Fibroblast of pulmonary artery (primary cell): ENCODE measurements around the gene APLF.

Experiments
- DNase-seq: peaks from one replicate; pipeline ENCODE4 v3.0.0-alpha.2; 2010; ENCODE audit warnings: low read depth
- H3K4me3 ChIP-seq: replicated peaks from 2 replicates; pipeline ENCODE4 v1.5.1; 2011; ENCODE audit warnings: low read depth, mild to moderate bottlenecking, control low read depth, low read length, moderate library complexity
- TF ChIP-seq, protein P1 (sequence below): IDR thresholded peaks from 2 replicates; pipeline ENCODE4 v1.5.1; 2011; ENCODE audit warnings: mild to moderate bottlenecking, control low read depth, low read length, inconsistent platforms; ENCODE audit errors: missing control alignments

APLF gene

DNA sequence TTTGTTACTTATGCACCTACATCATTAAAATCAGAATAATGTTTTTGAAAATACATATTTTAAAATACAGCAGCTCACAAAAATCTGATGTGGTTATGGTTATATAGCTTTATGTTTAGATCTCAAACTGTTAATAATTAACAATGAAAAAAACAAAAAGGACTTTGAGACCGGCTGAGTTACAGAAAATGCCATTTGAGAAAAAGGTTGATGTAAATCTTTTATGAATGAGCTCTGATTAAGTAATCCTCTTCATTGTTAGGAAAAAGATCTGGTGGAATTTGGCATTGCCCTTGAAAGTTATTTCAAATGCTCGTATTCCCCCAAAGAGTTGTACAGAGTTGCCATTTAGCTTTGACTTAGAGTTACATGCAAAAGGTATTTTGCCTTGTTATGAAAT lies 93.2 kb downstream of the APLF start:
- DNase-seq = no peak
- no peak overlapping the region for H3K4me3 ChIP-seq
- TF ChIP-seq, protein P1, sequence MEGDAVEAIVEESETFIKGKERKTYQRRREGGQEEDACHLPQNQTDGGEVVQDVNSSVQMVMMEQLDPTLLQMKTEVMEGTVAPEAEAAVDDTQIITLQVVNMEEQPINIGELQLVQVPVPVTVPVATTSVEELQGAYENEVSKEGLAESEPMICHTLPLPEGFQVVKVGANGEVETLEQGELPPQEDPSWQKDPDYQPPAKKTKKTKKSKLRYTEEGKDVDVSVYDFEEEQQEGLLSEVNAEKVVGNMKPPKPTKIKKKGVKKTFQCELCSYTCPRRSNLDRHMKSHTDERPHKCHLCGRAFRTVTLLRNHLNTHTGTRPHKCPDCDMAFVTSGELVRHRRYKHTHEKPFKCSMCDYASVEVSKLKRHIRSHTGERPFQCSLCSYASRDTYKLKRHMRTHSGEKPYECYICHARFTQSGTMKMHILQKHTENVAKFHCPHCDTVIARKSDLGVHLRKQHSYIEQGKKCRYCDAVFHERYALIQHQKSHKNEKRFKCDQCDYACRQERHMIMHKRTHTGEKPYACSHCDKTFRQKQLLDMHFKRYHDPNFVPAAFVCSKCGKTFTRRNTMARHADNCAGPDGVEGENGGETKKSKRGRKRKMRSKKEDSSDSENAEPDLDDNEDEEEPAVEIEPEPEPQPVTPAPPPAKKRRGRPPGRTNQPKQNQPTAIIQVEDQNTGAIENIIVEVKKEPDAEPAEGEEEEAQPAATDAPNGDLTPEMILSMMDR = no peak

DNA sequence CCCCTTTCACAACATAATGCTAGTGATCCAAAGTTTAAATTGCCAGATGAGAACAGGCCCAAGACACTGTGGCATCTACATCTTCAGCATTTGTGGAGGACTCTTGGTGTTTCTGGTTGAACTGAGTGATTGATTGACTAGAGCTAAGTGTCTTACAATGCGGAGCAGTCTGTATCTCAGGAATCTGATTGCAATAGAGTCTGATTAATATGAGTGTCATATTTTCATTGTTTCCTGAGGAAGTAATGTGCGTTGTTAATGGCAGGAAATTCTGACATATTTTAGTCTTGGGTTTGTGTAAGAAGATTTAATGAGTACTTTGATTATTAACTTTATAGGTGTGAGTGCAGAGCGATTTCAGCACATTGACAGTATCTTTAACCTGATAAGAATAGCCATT lies 94.0 kb downstream of the APLF start:
- no peak overlapping the region for H3K4me3 ChIP-seq
- TF ChIP-seq, protein P1 = no peak
- DNase-seq = no peak

DNA sequence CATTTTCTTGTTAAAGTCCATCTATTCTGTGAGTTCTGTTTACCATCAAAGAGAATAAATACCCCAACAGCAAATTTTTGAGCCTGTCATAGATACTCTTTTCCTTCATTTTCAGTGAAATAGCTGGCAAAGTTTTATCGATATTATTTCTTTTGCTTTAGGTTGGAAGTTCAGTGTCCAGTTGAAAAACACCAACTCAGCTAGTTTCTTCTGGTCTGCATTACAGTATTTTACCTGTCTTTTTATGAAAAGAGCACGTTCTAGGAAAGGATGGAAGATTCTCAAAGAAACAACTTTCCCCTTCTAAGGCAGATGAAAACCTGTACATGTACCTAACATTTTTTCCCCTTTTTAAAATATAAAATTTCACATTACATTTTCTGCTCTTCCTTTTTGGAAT lies 95.5 kb downstream of the APLF start:
- DNase-seq = no peak
- H3K4me3 ChIP-seq = no peak overlapping the region
- TF ChIP-seq, protein P1 = no peak

DNA sequence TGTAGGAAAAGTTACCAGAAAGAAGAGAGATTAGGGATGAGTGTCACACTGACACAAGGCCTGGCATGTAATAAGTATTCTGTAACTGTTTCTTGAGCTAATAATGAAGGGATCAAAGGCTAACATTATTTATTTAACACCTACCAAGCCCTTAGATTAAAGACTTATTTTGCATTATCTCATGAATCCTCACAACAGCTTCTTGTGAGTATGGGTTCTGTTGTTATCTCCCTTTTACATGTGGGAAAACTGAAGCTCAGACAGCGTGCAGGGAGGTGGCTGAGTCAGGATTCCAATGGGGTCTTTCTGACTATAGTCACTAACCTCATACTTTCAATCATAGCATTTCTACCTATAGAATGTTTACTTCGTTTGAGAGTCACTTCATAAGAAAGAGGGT lies 97.0 kb downstream of the APLF start:
- no peak overlapping the region for H3K4me3 ChIP-seq
- TF ChIP-seq, protein P1 = no peak
- DNase-seq = no peak

DNA sequence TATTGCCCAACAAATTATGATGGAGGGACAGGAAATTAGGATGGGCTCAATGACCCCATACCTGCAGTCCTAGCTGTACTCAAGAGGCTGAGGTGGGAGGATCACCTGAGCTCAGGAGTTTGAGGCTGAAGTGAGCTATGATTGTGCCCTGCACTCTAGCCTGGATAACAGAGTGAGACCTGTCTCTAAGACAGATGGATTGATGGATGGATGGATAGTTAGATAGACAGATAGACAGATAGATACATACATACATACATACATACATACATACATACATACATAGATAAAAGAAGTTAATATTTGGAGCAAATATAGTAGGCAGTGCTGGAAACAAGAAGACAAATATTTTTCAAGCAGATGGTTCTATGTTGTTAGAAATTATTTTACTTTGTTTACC lies 97.9 kb downstream of the APLF start:
- no peak for DNase-seq
- no peak overlapping the region for H3K4me3 ChIP-seq

DNA sequence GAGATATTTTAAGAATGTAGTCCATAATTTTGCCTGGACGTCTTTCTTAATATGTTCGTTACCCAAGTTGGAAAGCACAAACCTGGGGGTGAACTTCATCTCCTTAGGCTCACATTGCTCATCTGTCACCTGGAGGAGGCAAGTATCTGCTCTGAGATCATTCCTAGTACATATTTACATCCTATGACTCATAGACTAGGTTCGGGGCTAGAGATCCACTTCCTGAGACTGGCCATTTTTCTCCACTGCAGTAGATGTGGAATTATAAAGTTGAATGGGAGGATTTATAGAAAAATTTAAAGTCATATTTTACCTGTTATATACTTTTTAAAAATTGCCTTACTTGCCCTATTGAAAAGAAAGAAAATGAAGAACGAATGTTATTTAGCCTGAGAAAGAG lies 98.5 kb downstream of the APLF start:
- no peak overlapping the region for H3K4me3 ChIP-seq
- DNase-seq = peak; percentile 44
- TF ChIP-seq, protein P1 = no peak

More for the DNA sequence above, 97.9 kb downstream of the APLF start:
- TF ChIP-seq, protein P1 = no peak

GRCh38 chr2:68566362-68566761 lies 99.0 kb downstream of the APLF start:
- no peak overlapping the region for H3K4me3 ChIP-seq
- TF ChIP-seq, protein P1 = no peak
- DNase-seq = no peak
